ENCODE measurements around the gene PAX6. TPM values are rescaled to one million over a fixed set of nuclear protein-coding genes. Genes with fewer than 3 reads are reported as not detected.

Gene PAX6
- total RNA-seq, 4 donors from 2014 or later = 0.40 to 0.79 (median 0.55) TPM; not detected in 1

GRCh38 chr11:31784611-31785010 is 26.5 kb downstream of the PAX6 start:
- TF ChIP-seq POLR2AphosphoS5 (IDR thresholded peaks at IDR 0.05) (no peak), CTCF (IDR thresholded peaks at IDR 0.05) (no peak), POLR2A (IDR thresholded peaks at IDR 0.05) (no peak), EP300 (IDR thresholded peaks at IDR 0.05; ENCODE audit: low read depth) (no peak)
- Histone ChIP-seq H3K9me3 (no peaks in the 10 kb centered on the region), H3K27me3 (no peaks in the 10 kb centered on the region), H3K27ac (no peak overlapping the region), H3K4me1 (no peaks in the 10 kb centered on the region), H3K4me3 (no peak overlapping the region), H3K36me3 (no peaks in the 10 kb centered on the region)
- no peak for DNase-seq
- 97 to 98% methylated on average over 2 of the region's 2 CpGs for WGBS, 2 donors (ENCODE audit: low coverage in 1 of 2)
- in situ Hi-C loops (cut with MboI; ENCODE audit: low pct_ligation_motif_present in 1 of 4, low pct_unique_long_range_greater_than_20kb in 1 of 4, low sequenced_read_pairs in 3 of 4) (no loop called here), intact Hi-C loops (cut with DNase I; ENCODE audit: low total_unique reads) (no loop called here)

GRCh38 chr11:31783252-31783651 is 27.9 kb downstream of the PAX6 start:
- no peaks in the 10 kb centered on the region for H3K9me3 ChIP-seq
- DNase-seq = no peak
- intact Hi-C loops (cut with DNase I; ENCODE audit: low total_unique reads) (no loop called here), in situ Hi-C loops (cut with MboI; ENCODE audit: low pct_ligation_motif_present in 1 of 4, low pct_unique_long_range_greater_than_20kb in 1 of 4, low sequenced_read_pairs in 3 of 4) (no loop called here)
- H3K4me3 ChIP-seq = no peak overlapping the region
- TF ChIP-seq POLR2A (IDR thresholded peaks at IDR 0.05) (no peak), POLR2AphosphoS5 (IDR thresholded peaks at IDR 0.05) (no peak), CTCF (IDR thresholded peaks at IDR 0.05) (no peak), EP300 (IDR thresholded peaks at IDR 0.05; ENCODE audit: low read depth) (no peak)
- no peaks in the 10 kb centered on the region for H3K27me3 ChIP-seq
- H3K27ac ChIP-seq = no peak overlapping the region
- 94 to 97% methylated on average over 6 of the region's 6 CpGs for WGBS, 2 donors (ENCODE audit: low coverage in 1 of 2)
- no peaks in the 10 kb centered on the region for H3K4me1 ChIP-seq
- H3K36me3 ChIP-seq = no peaks in the 10 kb centered on the region

- in situ Hi-C loops (cut with MboI; ENCODE audit: low pct_ligation_motif_present in 1 of 4, low pct_unique_long_range_greater_than_20kb in 1 of 4, low sequenced_read_pairs in 3 of 4) = no loop called here
- Histone ChIP-seq H3K36me3 (no peaks in the 10 kb centered on the region), H3K4me1 (no peaks in the 10 kb centered on the region), H3K27ac (no peak overlapping the region), H3K4me3 (no peak overlapping the region), H3K9me3 (no peaks in the 10 kb centered on the region), H3K27me3 (no peaks in the 10 kb centered on the region)
- WGBS, 2 donors (ENCODE audit: low coverage in 1 of 2) = 99 to 100% methylated on average over 2 of the region's 2 CpGs
- intact Hi-C loops (cut with DNase I; ENCODE audit: low total_unique reads) = no loop called here
- no peak for TF ChIP-seq POLR2AphosphoS5 (IDR thresholded peaks at IDR 0.05)
- no peak for TF ChIP-seq POLR2A (IDR thresholded peaks at IDR 0.05)
- no peak for TF ChIP-seq EP300 (IDR thresholded peaks at IDR 0.05; ENCODE audit: low read depth)
- no peak for TF ChIP-seq CTCF (IDR thresholded peaks at IDR 0.05)
- DNase-seq = no peak
These were observed 28.9 kb downstream of the PAX6 start for GRCh38 chr11:31782257-31782656.

GRCh38 chr11:31780480-31780971 is 30.6 kb downstream of the PAX6 start:
- intact Hi-C loops (cut with DNase I; ENCODE audit: low total_unique reads) (no loop called here), in situ Hi-C loops (cut with MboI; ENCODE audit: low pct_ligation_motif_present in 1 of 4, low pct_unique_long_range_greater_than_20kb in 1 of 4, low sequenced_read_pairs in 3 of 4) (no loop called here)
- Histone ChIP-seq H3K27ac (no peak overlapping the region), H3K27me3 (no peaks in the 10 kb centered on the region), H3K9me3 (no peaks in the 10 kb centered on the region), H3K4me3 (no peak overlapping the region), H3K36me3 (no peaks in the 10 kb centered on the region), H3K4me1 (no peaks in the 10 kb centered on the region)
- 79 to 89% methylated on average over 5 of the region's 5 CpGs for WGBS, 2 donors (ENCODE audit: low coverage in 1 of 2)
- DNase-seq = no peak
- TF ChIP-seq POLR2A (IDR thresholded peaks at IDR 0.05) (no peak), EP300 (IDR thresholded peaks at IDR 0.05; ENCODE audit: low read depth) (no peak), POLR2AphosphoS5 (IDR thresholded peaks at IDR 0.05) (no peak), CTCF (IDR thresholded peaks at IDR 0.05) (no peak)

Data from transverse colon (tissue), 4 donors.